Activated CD4-positive, alpha-beta T cell treated with anti-CD3 and anti-CD28 coated beads, Interleukin-2, amount 50 U/mL, for 48 hours (primary cell): ENCODE measurements around the gene PTGIS.
"Not testable (repeated sequence)": the region's sequence is repeated elsewhere in the genome, so short reads cannot be mapped to it uniquely, and the experiment has no call there.

Source experiments
- DNase-seq, 2 experiments: peaks; one replicate each; pipeline ENCODE4 v3.0.0-alpha.2; 2020

PTGIS gene

DNA sequence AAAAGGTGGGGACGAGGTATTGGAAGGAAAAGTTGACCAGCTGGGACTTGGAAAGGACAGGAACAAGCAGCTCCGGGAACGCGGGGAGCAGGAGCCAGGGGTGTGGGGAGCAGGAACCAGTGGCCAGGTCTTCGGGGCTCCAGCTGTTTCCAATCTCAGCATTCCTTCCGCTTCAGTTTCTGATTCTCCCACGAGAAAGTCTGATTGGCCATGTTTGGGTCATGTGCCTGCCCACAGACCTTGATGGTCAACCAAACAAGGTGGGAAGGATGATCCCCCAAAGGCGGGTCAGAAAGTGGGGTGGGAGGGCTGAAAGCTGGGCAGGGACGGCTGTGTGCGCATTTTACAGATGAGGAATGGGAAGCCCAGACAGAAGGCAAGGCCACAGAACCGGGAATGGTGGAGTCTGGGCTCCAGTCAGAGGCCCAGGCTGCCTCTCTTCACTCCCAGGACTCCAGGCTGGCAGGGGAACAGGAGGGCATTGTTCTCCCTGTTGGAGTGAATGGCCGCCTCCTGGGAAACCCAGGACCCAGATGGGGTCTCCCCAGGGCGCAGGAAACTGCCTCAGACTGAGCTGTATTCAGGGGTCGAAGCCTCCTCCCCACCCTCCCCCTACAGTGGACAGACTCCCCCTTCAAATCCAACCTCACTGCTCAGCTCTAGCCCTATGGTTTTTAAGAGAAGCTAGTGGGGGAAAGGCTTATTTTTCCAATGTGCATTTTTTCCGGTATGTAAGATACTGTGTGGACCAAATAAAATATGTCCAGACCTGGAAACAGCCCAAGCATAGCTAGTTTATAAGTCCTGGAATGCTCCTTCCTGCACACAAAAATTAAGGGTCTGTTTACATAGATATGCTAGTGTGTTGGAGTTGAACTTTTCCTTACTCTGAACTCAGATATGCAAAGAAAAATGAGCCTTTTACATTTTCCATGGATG lies 12.2 kb upstream of the PTGIS start:
- DNase-seq: no peak

DNA sequence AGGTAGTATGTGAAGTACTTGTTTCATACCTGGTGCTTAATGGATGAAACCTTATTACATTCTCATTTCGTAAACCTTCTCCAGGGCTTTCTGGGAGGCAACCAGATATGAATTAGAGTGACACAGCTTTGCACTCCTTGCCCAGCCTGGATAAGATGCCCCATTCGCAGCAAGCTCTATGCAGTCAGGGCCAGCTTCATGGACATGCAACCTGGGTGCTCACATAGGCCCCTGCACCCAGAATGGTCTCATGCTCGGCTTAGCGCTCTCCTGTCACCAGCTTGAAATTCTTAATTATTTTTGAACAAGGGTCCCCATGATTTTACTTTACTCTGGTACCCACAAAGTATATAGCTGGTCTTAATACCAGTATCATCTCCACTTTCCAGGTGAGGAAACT lies 11.3 kb upstream of the PTGIS start:
- DNase-seq: no peak

DNA sequence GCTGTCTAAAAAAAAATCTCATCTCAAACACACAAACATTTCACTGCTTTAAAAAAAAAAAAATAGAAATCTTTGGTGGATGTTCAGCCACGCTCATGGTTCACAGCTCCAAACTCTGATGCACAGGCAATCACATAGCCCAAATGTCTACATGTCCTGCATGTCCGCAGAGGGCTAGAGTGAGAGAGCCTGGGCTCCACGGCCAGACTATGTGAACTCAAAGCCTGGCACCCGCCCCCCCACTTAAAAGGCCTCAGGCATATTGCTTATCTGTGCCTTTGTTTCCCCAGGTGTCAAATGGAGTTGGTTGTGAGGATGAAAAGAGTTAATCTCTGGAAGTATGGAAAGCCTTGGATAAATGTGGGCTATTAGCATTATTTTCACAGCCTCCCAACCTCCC lies 10.5 kb upstream of the PTGIS start:
- no peak for DNase-seq

DNA sequence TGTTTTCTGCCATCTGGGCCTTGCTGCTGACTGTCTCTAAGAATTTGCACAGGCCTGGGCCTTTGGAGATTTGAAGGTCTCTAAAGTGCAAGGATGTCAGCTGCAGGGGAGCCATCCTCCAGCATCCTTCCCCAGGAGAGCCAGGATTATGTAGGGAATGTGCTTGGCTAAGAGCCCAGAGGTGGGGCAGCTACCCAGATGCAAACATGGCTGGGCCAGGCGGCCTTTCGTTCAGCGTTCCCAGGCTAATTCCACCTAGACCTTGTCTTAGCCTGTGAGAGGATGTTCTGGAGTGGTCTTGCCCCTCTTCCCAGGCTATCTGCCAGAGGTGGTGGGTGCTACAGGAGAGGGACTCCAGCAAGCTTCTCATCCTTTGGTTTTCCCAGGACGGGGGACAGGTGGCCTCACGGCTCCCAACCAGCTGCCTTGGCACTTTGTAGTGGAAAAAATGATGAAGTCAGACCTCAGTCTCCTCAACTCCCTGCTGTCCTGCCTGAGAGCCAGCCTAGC lies 7.7 kb upstream of the PTGIS start:
- no peak for DNase-seq

DNA sequence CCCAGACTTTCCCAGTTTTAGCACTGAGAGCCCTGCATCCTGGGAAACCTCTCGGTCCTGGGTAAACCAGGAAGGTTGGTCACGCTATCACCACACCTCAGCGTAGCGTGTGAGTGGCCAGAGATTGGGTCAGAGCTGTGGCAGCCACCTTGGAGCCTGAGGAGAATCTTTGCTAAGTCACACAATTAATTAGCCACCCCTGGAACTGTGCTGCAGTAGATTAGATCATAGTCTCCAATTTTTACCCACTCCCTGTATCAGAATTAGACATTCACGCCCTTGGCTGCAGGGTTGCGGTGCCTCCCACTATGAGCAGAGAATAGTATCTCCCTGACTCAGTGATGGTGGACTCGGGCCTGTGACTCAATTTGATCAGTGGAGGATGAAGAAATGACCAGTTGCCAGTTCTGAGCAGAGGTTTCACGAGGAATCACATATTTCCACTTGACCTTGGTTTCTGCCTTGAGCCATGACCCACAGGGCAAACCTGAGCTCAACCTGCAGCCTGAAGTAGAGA lies 6.0 kb upstream of the PTGIS start:
- DNase-seq: no peak

DNA sequence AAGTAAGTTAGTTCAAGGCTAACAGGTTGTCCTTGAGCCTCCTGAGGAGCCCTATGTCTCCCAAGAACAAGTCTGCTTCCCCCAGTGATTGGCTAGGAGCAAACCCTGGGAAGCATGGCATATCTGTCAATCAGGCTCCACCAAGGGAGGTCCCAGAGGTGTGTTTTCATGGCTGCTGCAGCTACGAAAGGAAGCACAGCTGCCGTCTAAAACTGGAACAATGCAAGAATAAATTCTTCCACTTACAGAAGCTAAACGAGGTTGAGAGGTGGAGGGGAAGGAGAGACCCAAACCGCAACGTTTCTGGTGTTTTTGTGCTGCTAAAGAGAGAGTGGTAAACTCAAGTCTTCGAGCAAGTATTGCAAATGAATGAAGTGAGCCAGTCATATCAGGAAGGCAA lies 4.9 kb upstream of the PTGIS start:
- no peak for DNase-seq

DNA sequence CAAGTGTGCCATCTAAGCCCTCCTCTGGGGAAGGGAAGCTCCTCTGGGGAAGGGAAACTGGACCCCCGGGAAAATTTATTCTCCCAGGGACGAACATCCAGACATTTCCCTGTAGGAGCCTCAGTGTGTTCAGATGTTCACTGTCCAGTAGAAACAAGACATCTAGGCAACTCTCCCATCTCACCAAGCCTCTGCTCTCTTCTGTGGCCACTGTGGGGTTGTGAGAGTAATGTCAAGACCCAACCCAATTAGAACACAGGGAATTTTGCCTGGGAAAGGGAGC lies 3.6 kb upstream of the PTGIS start:
- DNase-seq: no peak

DNA sequence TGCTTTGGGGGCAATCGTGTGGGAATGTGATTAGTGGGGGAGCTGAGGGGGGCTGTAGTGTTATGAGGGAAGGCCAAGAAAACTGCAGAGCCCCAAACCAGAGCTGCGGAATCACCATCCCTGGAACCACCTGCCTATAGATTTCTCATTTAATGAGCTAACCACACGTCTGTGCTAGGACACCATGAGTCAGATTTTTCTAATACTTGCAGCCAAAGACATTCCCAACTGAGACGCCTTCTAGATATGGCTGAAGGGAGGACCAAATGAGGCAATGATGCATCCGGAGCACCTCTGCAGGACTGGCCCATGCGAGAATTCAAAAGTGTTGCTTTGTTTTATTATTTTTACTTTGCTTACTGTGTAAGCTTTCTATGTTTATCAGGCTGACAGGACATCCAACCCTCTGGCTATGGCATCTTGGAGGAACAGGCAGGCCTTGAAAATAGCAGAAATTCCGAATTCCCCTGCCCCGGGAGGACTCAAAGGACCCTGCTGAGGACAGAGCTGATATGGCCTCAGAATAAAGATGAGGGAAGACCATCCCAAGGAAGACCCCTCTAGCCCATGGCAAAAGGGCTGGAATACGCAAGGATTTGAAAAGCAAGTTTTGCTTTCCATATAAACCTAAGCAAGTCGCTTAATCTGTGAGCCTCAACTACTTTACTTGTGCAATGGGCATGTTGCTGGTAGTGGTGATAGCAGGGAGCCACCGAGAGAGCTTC lies 3.1 kb upstream of the PTGIS start:
- no peak for DNase-seq

DNA sequence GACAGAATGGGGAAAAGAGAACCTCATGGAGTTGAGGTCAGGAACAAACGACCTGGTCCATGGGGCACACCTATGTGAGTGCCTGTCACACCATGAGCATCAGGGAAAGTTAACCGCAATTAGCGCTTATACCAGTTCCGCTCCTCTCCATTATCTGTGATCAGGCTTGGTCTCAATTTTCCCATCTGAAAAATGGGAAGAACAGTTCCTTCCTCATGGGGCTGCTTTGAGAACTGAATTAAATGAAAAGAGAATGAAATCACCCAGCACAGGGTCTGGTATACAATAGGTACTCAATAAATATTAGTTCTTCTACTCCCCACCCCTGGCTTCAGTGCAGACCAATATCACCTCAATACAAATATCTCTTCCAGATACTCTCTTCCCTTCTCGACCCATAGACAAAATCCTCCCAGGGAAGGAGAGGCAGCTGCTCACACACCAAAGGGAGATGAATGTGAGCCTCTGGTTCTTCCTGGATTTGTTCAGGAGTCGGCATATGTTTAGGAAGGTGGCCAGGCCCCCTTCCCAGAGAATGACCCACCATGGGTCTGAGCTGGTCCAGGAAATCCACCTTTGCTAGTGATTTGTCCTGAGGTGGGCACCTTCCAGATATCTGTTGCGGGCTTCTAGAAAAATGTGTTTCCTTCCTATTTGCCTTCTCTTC lies 2.4 kb upstream of the PTGIS start:
- DNase-seq: no peak

DNA sequence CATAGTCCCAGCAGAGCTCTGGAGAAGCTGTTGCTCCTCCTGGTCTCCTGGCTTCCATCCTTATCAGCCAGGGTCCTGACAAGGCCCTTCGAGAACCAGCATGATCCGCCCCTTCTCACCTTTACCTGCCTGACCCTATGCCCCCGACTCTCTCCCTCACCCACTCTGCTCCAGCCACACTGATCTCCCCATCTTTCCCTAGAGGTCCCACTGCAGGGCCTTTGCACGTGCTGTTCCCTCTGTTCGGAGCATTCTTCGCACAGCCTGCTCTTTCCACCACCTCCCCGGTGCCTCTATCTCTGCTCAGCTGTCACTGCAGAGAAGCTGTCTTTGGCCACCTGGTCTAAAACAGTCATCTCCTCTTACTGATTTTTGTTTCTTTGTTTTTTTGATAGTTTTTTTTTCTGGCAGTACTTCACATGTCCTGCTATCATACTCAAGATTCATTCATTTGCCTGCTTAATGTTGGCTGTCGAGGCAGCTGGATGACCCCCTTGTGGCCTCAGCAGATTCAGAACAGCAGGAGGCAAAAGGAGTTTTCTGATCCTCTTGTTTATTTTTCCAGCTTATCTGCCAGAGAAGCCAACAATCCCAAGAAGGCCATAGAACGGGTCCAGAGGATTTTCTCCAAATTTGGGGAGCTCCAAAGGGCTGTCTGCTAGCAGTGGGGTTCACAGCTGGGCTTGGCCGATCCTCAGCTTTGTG lies 1.6 kb upstream of the PTGIS start:
- DNase-seq: no peak

DNA sequence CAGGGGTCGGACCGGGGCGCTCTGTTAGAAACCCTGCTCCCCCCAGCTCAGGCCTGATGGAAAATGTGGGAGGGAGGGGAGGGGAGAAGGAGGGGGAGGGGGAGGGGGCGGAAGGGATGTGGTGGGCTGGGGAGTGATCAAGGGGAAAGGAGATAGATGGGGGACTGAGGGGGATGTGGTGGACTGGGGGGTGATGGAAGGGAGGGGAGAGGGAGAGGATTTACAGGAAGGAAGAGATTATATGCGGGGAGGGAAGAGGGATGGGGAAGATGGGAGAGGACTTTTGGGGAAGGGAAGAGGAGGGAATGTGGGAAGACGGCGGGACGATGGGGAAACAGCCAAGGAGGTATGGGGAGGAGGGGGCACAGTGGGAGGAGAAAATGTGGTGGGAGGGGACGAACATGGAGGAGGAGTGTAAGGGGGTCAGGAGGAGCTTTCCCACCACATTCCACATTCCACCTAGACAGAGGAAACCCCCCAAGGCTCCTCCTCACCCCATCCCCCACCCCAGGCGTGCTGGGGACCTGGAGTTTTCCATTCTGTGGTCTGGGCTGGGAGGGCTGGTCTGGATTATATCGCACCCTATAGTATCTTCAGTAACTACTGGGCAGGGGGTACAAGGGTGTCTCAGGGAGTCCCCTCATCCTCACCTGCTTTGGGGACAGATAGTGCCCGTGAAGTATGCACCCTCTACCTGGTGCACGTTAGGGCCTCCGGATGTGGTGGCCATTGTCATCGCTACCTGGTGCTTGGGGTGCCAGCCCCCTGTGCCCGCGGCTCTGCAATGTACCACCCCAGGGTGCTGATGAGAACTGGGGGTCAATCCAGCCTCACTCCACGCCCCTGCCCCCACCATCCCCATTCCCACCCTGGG lies 578 bp upstream of the PTGIS start:
- no peak for DNase-seq

DNA sequence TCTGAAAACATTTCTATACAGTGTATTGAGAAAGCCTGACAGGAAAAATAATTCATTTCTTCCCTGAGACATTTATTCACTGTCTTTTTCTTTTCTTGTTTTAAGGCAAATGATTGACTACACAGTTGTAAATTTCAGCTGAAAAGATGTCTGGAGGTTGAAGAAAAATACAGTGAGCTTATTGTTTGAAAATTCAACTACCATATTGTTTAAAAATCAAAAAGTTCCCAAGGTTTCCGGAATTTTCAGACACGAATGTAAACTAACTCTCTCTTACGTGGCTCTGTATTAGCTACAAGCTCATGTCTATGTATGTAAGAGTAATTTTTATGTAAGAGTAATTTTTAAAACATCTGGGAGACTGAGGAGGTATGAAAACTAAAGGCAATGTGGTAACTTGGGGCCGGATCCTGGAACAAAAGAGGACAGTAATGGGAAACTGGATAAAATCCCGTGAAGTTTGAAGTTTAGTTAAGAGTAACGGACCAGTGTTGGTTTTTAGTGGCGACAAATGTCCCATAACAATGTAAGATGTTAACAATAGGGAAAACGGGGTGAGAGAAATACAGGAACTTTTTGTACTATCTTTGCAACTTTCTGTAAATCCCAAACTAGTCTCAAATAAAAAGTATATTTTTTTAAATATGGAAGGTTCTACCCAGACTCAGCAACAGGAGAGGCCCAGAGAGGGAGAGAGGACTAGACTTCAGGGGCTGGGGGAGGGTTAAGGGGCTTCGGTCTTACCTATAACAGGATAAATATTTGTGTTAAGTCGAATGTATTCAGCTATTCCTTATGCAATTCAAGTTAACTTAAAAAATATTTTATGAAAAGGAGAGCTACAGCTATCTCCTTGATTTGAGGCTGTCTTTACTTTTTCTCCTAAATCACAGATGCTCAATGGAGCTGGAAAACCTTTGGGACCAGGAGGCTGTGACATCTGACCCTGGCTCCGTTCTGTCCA lies 1.3 kb downstream of the PTGIS start:
- DNase-seq: no peak

DNA sequence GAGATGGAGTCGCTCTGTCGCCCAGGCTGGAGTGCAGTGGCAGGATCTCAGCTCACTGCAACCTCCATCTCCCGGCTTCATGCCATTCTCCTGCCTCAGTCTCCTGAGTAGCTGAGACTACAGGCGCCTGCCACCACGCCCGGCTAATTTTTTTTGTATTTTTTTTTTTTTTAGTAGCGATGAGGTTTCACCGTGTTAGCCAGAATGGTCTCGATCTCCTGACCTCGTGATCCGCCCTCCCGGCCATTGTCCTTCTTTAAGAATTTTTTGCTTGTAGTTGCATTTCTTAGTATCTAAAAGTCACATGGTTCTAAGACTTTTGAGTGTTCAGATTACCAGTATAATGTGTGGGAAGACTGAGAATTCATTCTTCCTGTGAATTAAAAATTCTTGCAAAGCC lies 2.9 kb downstream of the PTGIS start:
- DNase-seq: not testable (repeated sequence)

DNA sequence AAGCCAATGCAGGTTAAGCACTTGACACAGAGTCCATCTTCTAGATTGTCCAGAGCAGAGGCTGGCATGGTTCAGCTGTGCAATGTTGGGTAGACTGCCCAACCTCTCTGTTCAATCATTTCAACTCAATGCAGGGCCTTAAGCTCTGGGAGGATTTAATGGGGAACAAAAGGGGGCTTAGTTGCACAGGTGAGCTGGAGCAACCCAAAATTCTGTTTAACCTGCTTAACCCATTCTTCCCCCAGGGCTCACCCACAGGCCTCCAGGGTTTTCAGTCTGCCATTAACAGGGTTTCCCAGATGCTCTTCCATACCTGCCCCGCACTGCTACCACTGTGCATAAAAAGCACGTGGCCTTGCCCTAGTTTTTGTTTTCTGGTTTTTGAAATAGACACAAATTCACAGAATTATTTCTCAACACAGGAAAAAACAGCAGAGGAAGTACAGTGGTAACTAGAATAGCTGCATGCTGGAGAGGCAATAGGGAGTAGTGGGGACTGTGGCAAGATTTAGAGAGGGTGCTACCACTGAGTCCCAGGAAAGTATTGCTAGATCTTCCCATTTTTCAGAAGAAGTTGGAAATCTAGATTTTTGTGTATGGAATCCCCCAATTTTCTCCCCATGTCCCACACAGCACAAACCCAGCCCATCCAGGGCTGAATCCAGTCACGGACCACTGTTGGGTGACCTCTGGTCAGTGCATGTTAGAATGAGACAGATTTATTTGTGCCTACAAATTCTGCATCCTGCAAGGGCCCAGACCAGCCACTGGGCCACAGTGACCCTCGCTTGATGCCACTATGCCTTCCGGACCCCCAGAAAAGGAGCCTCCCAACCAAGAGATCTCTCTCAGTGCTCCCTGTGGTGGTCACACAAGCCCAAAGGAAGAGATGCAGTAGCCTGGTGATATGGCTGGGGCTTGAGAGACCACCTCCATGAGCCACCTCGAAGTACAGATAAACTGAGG lies 4.6 kb downstream of the PTGIS start:
- DNase-seq: no peak

DNA sequence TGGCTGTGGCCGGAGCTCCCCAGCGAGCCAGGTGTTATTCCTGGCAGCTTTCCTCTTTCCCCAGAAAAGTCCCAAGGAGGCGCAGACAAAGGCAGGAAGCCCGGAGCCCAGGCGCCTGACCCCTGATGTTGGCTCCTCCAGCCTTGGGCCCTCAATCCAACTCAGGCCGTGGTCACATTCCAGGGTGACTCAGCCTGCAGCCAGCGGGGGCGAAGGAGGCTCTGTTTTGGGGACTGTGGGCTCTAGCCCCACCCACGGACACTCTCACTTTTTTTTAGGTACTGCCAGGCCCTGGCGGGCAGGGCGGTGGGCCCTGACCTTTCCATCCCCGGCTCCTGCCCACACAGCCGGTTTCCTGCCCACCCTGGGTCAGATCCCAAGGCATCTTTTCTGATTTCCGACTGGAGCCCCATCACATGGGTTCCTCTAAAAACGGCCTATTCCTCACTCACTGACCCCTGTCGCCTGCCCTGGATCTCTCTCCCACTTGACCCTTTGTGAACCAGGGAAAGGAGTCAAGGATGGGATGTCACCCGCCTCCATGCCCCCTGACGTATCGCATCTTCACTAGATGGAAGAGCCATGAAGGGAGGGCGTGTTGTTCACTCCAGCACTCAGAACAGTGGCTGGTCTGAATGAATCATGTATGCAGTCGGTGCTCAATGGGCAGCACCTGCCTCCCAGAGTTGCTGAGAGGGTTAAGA lies 5.5 kb downstream of the PTGIS start:
- no peak for DNase-seq

DNA sequence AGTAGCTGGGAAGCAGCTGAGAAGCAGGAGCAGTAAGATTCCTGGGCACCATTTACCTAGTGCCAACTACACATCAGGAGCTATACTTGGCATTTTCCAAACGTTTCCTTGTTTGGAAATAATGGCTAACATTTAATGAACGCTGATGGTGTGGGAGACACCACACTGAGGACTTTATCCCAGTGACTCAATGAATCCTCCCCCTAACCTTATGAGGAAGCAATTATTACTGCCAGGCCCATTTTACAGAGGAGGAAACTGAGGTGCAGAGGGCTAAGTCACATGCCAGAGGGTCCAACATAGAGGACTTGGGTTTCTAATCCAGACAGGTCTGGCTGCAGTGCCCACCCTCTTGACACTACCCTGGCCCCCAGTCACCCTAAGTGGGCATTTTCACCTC lies 6.1 kb downstream of the PTGIS start:
- no peak for DNase-seq

DNA sequence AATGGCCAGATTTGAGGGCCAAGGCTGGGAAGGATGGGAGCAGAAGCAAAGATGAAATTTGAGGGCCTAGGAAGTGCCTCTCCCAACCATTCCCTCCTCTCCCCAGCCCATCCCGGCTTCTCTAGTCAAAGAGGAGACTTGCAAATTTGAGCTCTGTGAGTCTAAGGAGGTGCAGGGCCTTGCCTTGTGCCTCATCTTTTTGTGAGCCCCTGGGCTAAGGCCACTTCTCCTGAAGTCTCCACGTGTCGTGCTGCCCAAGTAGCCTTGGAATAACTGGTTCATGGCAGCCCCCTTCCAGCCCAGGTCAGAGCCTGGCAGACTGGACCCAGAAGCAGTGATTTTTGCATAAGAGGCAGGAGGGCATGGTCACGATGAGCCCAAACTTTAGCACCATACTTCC lies 6.7 kb downstream of the PTGIS start:
- no peak for DNase-seq

DNA sequence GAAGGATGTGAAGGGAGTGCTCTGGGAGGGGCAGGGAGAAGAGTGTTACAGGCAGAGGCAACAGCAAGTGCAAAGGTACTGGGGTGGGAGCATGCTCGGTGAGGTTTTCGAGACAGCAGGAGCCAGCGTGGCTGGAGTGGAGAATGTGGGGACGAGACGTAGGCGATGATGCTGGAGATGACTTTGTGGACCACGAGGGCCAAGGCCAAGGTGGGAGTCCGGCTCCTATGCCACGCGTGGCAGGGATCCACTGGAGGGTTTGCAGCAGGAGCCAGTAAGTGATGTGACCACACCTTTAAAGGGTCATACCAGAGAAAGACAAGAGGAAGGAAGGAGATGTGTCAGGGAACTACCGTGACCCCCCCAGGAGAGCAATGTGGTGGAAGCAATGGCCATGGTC lies 7.3 kb downstream of the PTGIS start:
- no peak for DNase-seq

DNA sequence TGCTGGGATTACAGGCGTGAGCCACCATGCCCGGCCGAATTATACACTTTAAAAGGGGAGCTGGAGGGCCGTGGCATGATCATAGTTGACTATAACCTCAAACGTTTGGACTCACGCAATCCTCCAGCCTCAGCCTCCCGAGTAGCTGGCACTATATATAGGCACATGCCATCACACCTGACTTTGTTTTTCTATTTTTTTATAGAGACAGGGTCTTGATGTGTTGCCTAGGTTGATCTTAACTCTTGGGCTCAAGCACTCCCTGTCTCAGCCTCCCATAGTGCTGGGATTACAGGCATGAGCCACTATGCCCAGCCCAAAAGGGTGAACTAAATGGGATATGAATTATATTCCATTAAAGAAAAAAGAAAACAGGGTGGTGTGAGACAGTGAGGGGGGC lies 7.8 kb downstream of the PTGIS start:
- no peak for DNase-seq
